GM11168 (cell line): Measurements from ENCODE around the gene RNF43.

Experiments used
- in situ Hi-C: fragments of 300-500 bp; cut with MboI; formaldehyde crosslinking; loops from one replicate; pipeline ENCODE4 v1.12.0; 2022; ENCODE audit warnings: low sequenced_read_pairs; ENCODE audit not compliant: unreplicated experiment

The RNF43 gene

GRCh38 chr17:58369214-58370031 lies 47.9 kb downstream of the RNF43 start:
- in situ Hi-C loops = no loop called here

- in situ Hi-C loops = no loop called here
Measured at GRCh38 chr17:58368860-58369213, 48.5 kb downstream of the RNF43 start.
